ENCODE measurements around the gene PALM. TPM values are rescaled to one million over a fixed set of nuclear protein-coding genes. Genes with fewer than 3 reads are reported as not detected.

The PALM gene
- total and polyA plus RNA-seq, 9 of the 15 experiments (the other 6 are each of a cell fraction or from before 2014, with no cell fraction given) = 0.04 to 6.6 (median 1.7) TPM

- 17% methylated on average over 16 of the region's 16 CpGs for WGBS (ENCODE audit: insufficient coverage, low coverage, missing lambda C conversion rate)
- H4K20me1 ChIP-seq (replicated peaks; ENCODE audit: control insufficient read depth, insufficient read depth, low read length) = no peaks in the 10 kb centered on the region
- peaks cover 18% of the 10 kb centered on the region; the same call in 2 of the 3 replicates for H3K79me2 ChIP-seq (ENCODE audit: control insufficient read depth, insufficient read depth, low read length)
- peaks cover 3% of the 10 kb centered on the region; the same call in 1 of the 2 replicates for H3K9me3 ChIP-seq (replicated peaks; ENCODE audit: control insufficient read depth, insufficient read depth, low read depth, low read length)
- BruUV-seq (replicated peaks) = TSS peak; percentile 70
- ChIA-PET CTCF (ENCODE audit: low intra/inter-chr PET ratio) (no interaction called here), POLR2A (interaction anchor here (0.6 to 1.4 kb wide), 2 partner anchors 62 to 115 kb away, joined by 3 to 5 read pairs; no protein-coding TSS in a partner anchor)
- DNase-seq (ENCODE audit: extremely low read depth in 1 of 4, low spot score in 3 of 4) = peak in 1 of 4 experiments; percentile 75
- H3K9me1 ChIP-seq (ENCODE audit: control insufficient read depth, insufficient read depth, low read length) = no peaks in the 10 kb centered on the region
- intact Hi-C loops (cut with micrococcal nuclease) = no loop called here
- peak overlapping the region; percentile 79 for H2AFZ ChIP-seq (ENCODE audit: low read depth, low read length)
- H3K4me3 ChIP-seq = peak overlapping the region; percentile 35
- in situ Hi-C loops (cut with MboI) = no loop called here
- no peaks in the 10 kb centered on the region for H3K36me3 ChIP-seq (ENCODE audit: control insufficient read depth, insufficient read depth, low read length)
- H3K4me1 ChIP-seq (replicated peaks in 1 of 2; ENCODE audit: control insufficient read depth in 2 of 2, insufficient read depth in 2 of 2, low read length in 2 of 2) = peaks cover 43 to 87% of the 10 kb centered on the region in 2 experiments
- peak; percentile 13; the same call in 2 of the 3 replicates for ATAC-seq
- peak overlapping the region; percentile 79 for H3K4me2 ChIP-seq (ENCODE audit: insufficient read depth, low read length)
- peak overlapping the region; percentile 99 for H3K27ac ChIP-seq (ENCODE audit: extremely low read depth, low read depth, low read length)
- peak overlapping the region; percentile 76 to 95 for H3K9ac ChIP-seq (ENCODE audit: insufficient read depth in 1 of 2, low read depth in 2 of 2, low read length in 2 of 2)
- no peak for FAIRE-seq
- H3K27me3 ChIP-seq (ENCODE audit: control insufficient read depth in 2 of 2, insufficient read depth in 2 of 2, low read length in 2 of 2) = no peaks in the 10 kb centered on the region
- TF ChIP-seq ZNF263 (CRISPR knock-in tag; IDR thresholded peaks at IDR 0.05; ENCODE audit: borderline replicate concordance) = 0 out of 2 replicates have a peak, but pooled peaks have one; percentile 5
- TF ChIP-seq GABPA (tag; conservative IDR thresholded peaks at IDR 0.05; ENCODE audit: low read depth) = peak; percentile 17; the same call in 1 of the 2 replicates
- TF ChIP-seq ZNF121 (CRISPR knock-in tag; conservative IDR thresholded peaks at IDR 0.05) = peak; percentile 94
- peak; percentile 14; the same call in 1 of the 2 replicates for TF ChIP-seq MYC (IDR thresholded peaks at IDR 0.05; ENCODE audit: low read depth, low read length)
- no peak for TF ChIP-seq MYC (CRISPR knock-in tag; IDR thresholded peaks at IDR 0.05; ENCODE audit: borderline replicate concordance, low read depth)
- no peak for TF ChIP-seq ZC3H11A (IDR thresholded peaks at IDR 0.05; ENCODE audit: low read depth, low read length)
- TF ChIP-seq ZNF589 (CRISPR knock-in tag; IDR thresholded peaks at IDR 0.05; ENCODE audit: low read depth) = peak; percentile 24; the same call in 1 of the 2 replicates
- TF ChIP-seq E2F6 (IDR thresholded peaks at IDR 0.05; ENCODE audit: borderline replicate concordance in 1 of 2, extremely low read depth in 1 of 2, insufficient read depth in 1 of 2, insufficient read length in 1 of 2, low read depth in 1 of 2, low read length in 1 of 2, poor library complexity in 1 of 2, severe bottlenecking in 1 of 2) = peak in 1 of 2 experiments; percentile 44
- peak; percentile 59 for TF ChIP-seq ZNF592 (IDR thresholded peaks at IDR 0.05)
- no peak for TF ChIP-seq PRDM10 (IDR thresholded peaks at IDR 0.05; ENCODE audit: partially characterized antibody)
- TF ChIP-seq FOXK2 (conservative IDR thresholded peaks at IDR 0.05 in 1 of 2, IDR thresholded peaks at IDR 0.05 in 1 of 2; ENCODE audit: low read depth in 2 of 2) = 0 out of 4 replicates have a peak, but pooled peaks of 1 of the 2 experiments have one; percentile 30
Observed at GRCh38 chr19:792306-792885, 83.7 kb downstream of the PALM start.

All from K562 (cell line).